ENCODE data around the gene BIN2. TPM values are rescaled to one million over a fixed set of nuclear protein-coding genes. Genes with fewer than 3 reads are reported as not detected.

BIN2 gene
- total and polyA plus RNA-seq, 2 of the 13 experiments (the other 11 are each of a cell fraction or from before 2014, with no cell fraction given) = not detected

- BruUV-seq (replicated peaks) = no TSS peak
- DNase-seq (ENCODE audit: low spot score) = no peak
- H3K4me1 ChIP-seq (ENCODE audit: insufficient read depth, low read length) = no peaks in the 10 kb centered on the region
- TF ChIP-seq ZNF441 (CRISPR knock-in tag; IDR thresholded peaks at IDR 0.05; ENCODE audit: borderline replicate concordance) (no peak), ZBTB4 (CRISPR knock-in tag; IDR thresholded peaks at IDR 0.05; ENCODE audit: borderline replicate concordance) (no peak), ELF1 (CRISPR knock-in tag; IDR thresholded peaks at IDR 0.05) (no peak), CCAR2 (optimal IDR thresholded peaks at IDR 0.05; ENCODE audit: low read depth, low read length) (no peak), HOXA5 (CRISPR knock-in tag; IDR thresholded peaks at IDR 0.05) (no peak), ZNF367 (CRISPR knock-in tag; IDR thresholded peaks at IDR 0.05; ENCODE audit: borderline replicate concordance) (no peak), TEF (CRISPR knock-in tag; IDR thresholded peaks at IDR 0.05) (no peak), FOXK1 (CRISPR knock-in tag; IDR thresholded peaks at IDR 0.05; ENCODE audit: borderline replicate concordance, low read depth) (no peak), ZBTB43 (CRISPR knock-in tag; conservative IDR thresholded peaks at IDR 0.05) (no peak), ZNF18 (CRISPR knock-in tag; IDR thresholded peaks at IDR 0.05; ENCODE audit: insufficient replicate concordance) (no peak), ZSCAN31 (CRISPR knock-in tag; IDR thresholded peaks at IDR 0.05; ENCODE audit: low read depth) (no peak), ZNF230 (CRISPR knock-in tag; IDR thresholded peaks at IDR 0.05) (no peak)
- ATAC-seq = no peak
- in situ Hi-C loops (cut with HindIII; ENCODE audit: extremely low pct_ligation_motif_present, low pct_unique_long_range_greater_than_20kb) = no loop called here
- POLR2A ChIA-PET = no interaction called here
- no peak overlapping the region for H3K9ac ChIP-seq (ENCODE audit: insufficient read depth, low read depth, low read length)
- no peak overlapping the region for H3K4me3 ChIP-seq (replicated peaks in 1 of 3; ENCODE audit: insufficient read depth in 1 of 3, low read depth in 2 of 3, low read length in 3 of 3)
- no peak overlapping the region for H3K4me2 ChIP-seq (ENCODE audit: low read depth, low read length)
- no peaks in the 10 kb centered on the region for H3K36me3 ChIP-seq (replicated peaks in 1 of 2; ENCODE audit: control insufficient read depth in 1 of 2, insufficient read depth in 2 of 2, low read length in 2 of 2)
- 0 out of 5 replicates have a peak, but pooled peaks cover 0 to 5% of the 10 kb centered on the region in 2 experiments for H3K27me3 ChIP-seq (ENCODE audit: control insufficient read depth in 1 of 2, insufficient read depth in 2 of 2, low read length in 2 of 2)
- H3K27ac ChIP-seq (ENCODE audit: extremely low read length, insufficient read depth, low read length) = no peak overlapping the region
- CTCF ChIA-PET (ENCODE audit: low intra/inter-chr PET ratio, low total read pairs) = no interaction called here
- intact Hi-C loops (cut with micrococcal nuclease; ENCODE audit: unreplicated experiment) = no loop called here
- H4K20me1 ChIP-seq (ENCODE audit: insufficient read depth, low read length) = no peaks in the 10 kb centered on the region
- WGBS (ENCODE audit: low lambda C conversion rate) = 18% methylated on average over 3 of the region's 3 CpGs
- H2AFZ ChIP-seq (ENCODE audit: low read length) = no peak overlapping the region
- no peaks in the 10 kb centered on the region for H3K79me2 ChIP-seq (ENCODE audit: insufficient read depth, low read length)
- H3K9me3 ChIP-seq (ENCODE audit: low read length) = no peaks in the 10 kb centered on the region
- no peak for FAIRE-seq
Measured at GRCh38 chr12:51318846-51319599, 5.0 kb downstream of the BIN2 start.

All from HepG2 (cell line).